Gastrocnemius medialis (tissue), 4 donors: Measurements from ENCODE around the gene TFB1M. TPM values are rescaled to one million over a fixed set of nuclear protein-coding genes. Genes with fewer than 3 reads are reported as not detected.
"Not testable (repeated sequence)": the region's sequence is repeated elsewhere in the genome, so short reads cannot be mapped to it uniquely, and the experiment has no call there.

Experiments used
- ATAC-seq, 2 donors: fragments of 150-250 bp; one replicate each; pipeline ENCODE4 v1.9.1; 2016
- DNase-seq, 2 donors: peaks; one replicate each; pipeline ENCODE4 v3.0.0-alpha.2; 2019
- H3K27ac ChIP-seq, 4 donors: fragments of 200-600 bp; sonication (generic); 1 replicate in 1 of 4; 2 replicates in 3 of 4; pipeline ENCODE4 v1.5.1; 2016 to 2018; ENCODE audit warnings: mild to moderate bottlenecking in 2 of 4, moderate library complexity in 1 of 4
- H3K27me3 ChIP-seq, 3 donors: fragments of 200-600 bp; sonication (generic) in 2 of 3; 1 replicate in 1 of 3; 2 replicates in 2 of 3; pipeline versions ENCODE4 v1.5.1 to v1.6.0; 2016 to 2019; ENCODE audit warnings: mild to moderate bottlenecking in 1 of 3, moderate library complexity in 1 of 3
- H3K36me3 ChIP-seq, 2 donors: fragments of 200-600 bp; sonication (generic) in 1 of 2; one replicate each; pipeline ENCODE4 v1.5.1; 2017 to 2018
- H3K4me1 ChIP-seq, 2 donors: fragments of 200-600 bp; sonication (generic) in 1 of 2; one replicate each; pipeline ENCODE4 v1.5.1; 2016 to 2017; ENCODE audit warnings: mild to moderate bottlenecking in 2 of 2
- H3K4me3 ChIP-seq, 4 donors: fragments of 200-600 bp; sonication (generic) in 3 of 4; 1 replicate in 1 of 4; 2 replicates in 3 of 4; pipeline ENCODE4 v1.5.1; 2016 to 2019; ENCODE audit warnings: mild to moderate bottlenecking in 2 of 4
- H3K9me3 ChIP-seq, 3 donors: fragments of 200-600 bp; sonication (generic) in 2 of 3; 1 replicate in 1 of 3; 2 replicates in 2 of 3; pipeline ENCODE4 v1.5.1; 2016 to 2019
- CTCF ChIP-seq, 5 experiments: fragments of 450-650 bp in 3 of 5; fragments of 200-600 bp in 2 of 5; sonication (generic) in 2 of 5; IDR thresholded peaks in 4 of 5; conservative IDR thresholded peaks in 1 of 5; 1 replicate in 4 of 5; 2 replicates in 1 of 5; pipeline ENCODE4 v1.5.1; 2016 to 2019; ENCODE audit warnings: antibody characterized with exemption in 5 of 5, mild to moderate bottlenecking in 3 of 5, moderate library complexity in 3 of 5
- POLR2A ChIP-seq, 2 donors: fragments of 450-650 bp; IDR thresholded peaks; one replicate each; pipeline ENCODE4 v1.6.1; 2017; ENCODE audit warnings: antibody characterized with exemption in 2 of 2, mild to moderate bottlenecking in 2 of 2, moderate library complexity in 2 of 2
- in situ Hi-C, 4 donors: fragments of 200-750 bp; cut with MboI; loops; one replicate each; pipeline versions ENCODE4 v1.15.0 to v1.8.0; 2017; ENCODE audit warnings: low sequenced_read_pairs in 4 of 4
- intact Hi-C: fragments of 100-400 bp; cut with DNase I; formaldehyde crosslinking; loops from one replicate; pipeline ENCODE4 v1.15.1; 2023; ENCODE audit warnings: low total_unique reads
- total RNA-seq, 4 donors: library from RNA; depleted of rRNA; stranded (reverse); fragments of >200 nt; gene quantifications; one replicate each; pipeline versions ENCODE4 v1.1.0 to v1.2.3, GENCODE V29; 2016

Gene TFB1M
- total RNA-seq, 4 donors from 2014 or later = 13.4 to 34.4 (median 29.2) TPM

GRCh38 chr6:155316419-155316818 lies 2.1 kb upstream of the TFB1M start:
- Histone ChIP-seq H3K27me3 (no peaks in the 10 kb centered on the region), H3K36me3 (no peaks in the 10 kb centered on the region), H3K4me3 (no peak overlapping the region), H3K9me3 (no peaks in the 10 kb centered on the region), H3K27ac (peak overlapping the region in 2 of 4 donors; percentile 87 to 93), H3K4me1 (peaks cover 3 to 11% of the 10 kb centered on the region in 2 donors)
- no peak for TF ChIP-seq POLR2A (IDR thresholded peaks at IDR 0.05)
- TF ChIP-seq CTCF (IDR thresholded peaks at IDR 0.05 in 4 of 5, conservative IDR thresholded peaks at IDR 0.05 in 1 of 5) = no peak
- no peak for DNase-seq
- no peak for ATAC-seq
- intact Hi-C loops (loop anchor here (5.0 to 10.0 kb wide), 4 partner anchors 139 to 1928 kb away; partner anchors contain the start of gene ARID1B), in situ Hi-C loops (loop anchor here in 1 of 4 donors (25.0 kb wide), 1 partner anchor 1471 kb away; the partner anchor contains the start of gene ARID1B)

GRCh38 chr6:155315516-155315871 lies 1.2 kb upstream of the TFB1M start:
- intact Hi-C loops (loop anchor here (5.0 to 10.0 kb wide), 4 partner anchors 138 to 1929 kb away; partner anchors contain the start of gene ARID1B), in situ Hi-C loops (loop anchor here in 1 of 4 donors (25.0 kb wide), 1 partner anchor 1472 kb away; the partner anchor contains the start of gene ARID1B)
- peaks cover 0 to 8% of the 10 kb centered on the region in 2 donors for H3K36me3 ChIP-seq
- ATAC-seq (peak in 1 of 2 donors; percentile 15), DNase-seq (no peak)
- H3K9me3 ChIP-seq = no peaks in the 10 kb centered on the region
- H3K4me1 ChIP-seq = peaks cover 3 to 11% of the 10 kb centered on the region in 2 donors
- H3K27ac ChIP-seq = peak overlapping the region; percentile 87 to 93 (median 91)
- H3K27me3 ChIP-seq = no peaks in the 10 kb centered on the region
- peak overlapping the region; percentile 84 to 95 (median 88) for H3K4me3 ChIP-seq
- TF ChIP-seq CTCF (IDR thresholded peaks at IDR 0.05 in 4 of 5, conservative IDR thresholded peaks at IDR 0.05 in 1 of 5) (no peak), POLR2A (IDR thresholded peaks at IDR 0.05) (no peak)

- peaks cover 3 to 11% of the 10 kb centered on the region in 2 donors for H3K4me1 ChIP-seq
- intact Hi-C loops (loop anchor here (1.0 to 10.0 kb wide), 7 partner anchors 63 to 1930 kb away; partner anchors contain the start of genes ARID1B and SCAF8), in situ Hi-C loops (loop anchor here in 1 of 4 donors (25.0 kb wide), 1 partner anchor 1472 kb away; the partner anchor contains the start of gene ARID1B)
- H3K36me3 ChIP-seq = peaks cover 0 to 14% of the 10 kb centered on the region in 2 donors
- peak overlapping the region; percentile 87 to 93 (median 91) for H3K27ac ChIP-seq
- TF ChIP-seq CTCF (IDR thresholded peaks at IDR 0.05 in 4 of 5, conservative IDR thresholded peaks at IDR 0.05 in 1 of 5) = no peak
- peak in 1 of 2 donors; percentile 72 for TF ChIP-seq POLR2A (IDR thresholded peaks at IDR 0.05)
- H3K4me3 ChIP-seq = peak overlapping the region; percentile 84 to 95 (median 88)
- H3K27me3 ChIP-seq = no peaks in the 10 kb centered on the region
- peak; percentile 65 to 84 for DNase-seq
- ATAC-seq = peak; percentile 88 to 89
- H3K9me3 ChIP-seq = no peaks in the 10 kb centered on the region
These were observed 660 bp upstream of the TFB1M start for GRCh38 chr6:155314773-155315515.

- DNase-seq (no peak), ATAC-seq (peak in 1 of 2 donors; percentile 4)
- peaks cover 3 to 11% of the 10 kb centered on the region in 2 donors for H3K4me1 ChIP-seq
- in situ Hi-C loops (loop anchor here in 1 of 4 donors (25.0 kb wide), 1 partner anchor 1474 kb away; the partner anchor contains the start of gene ARID1B), intact Hi-C loops (loop anchor here (1.0 to 10.0 kb wide), 6 partner anchors 61 to 1931 kb away; partner anchors contain the start of genes ARID1B and SCAF8)
- H3K27me3 ChIP-seq = no peaks in the 10 kb centered on the region
- H3K36me3 ChIP-seq = peaks cover 0 to 21% of the 10 kb centered on the region in 2 donors
- peak overlapping the region; percentile 87 to 93 (median 91) for H3K27ac ChIP-seq
- TF ChIP-seq POLR2A (IDR thresholded peaks at IDR 0.05) (no peak), CTCF (IDR thresholded peaks at IDR 0.05 in 4 of 5, conservative IDR thresholded peaks at IDR 0.05 in 1 of 5) (no peak)
- peak overlapping the region; percentile 84 to 95 (median 88) for H3K4me3 ChIP-seq
- no peaks in the 10 kb centered on the region for H3K9me3 ChIP-seq
These were observed 637 bp downstream of the TFB1M start for GRCh38 chr6:155313602-155314091.

- Histone ChIP-seq H3K36me3 (peaks cover 0 to 24% of the 10 kb centered on the region in 2 donors), H3K4me1 (peaks cover 3 to 11% of the 10 kb centered on the region in 2 donors), H3K4me3 (peak overlapping the region in 2 of 4 donors; percentile 88 to 95), H3K27ac (peak overlapping the region in 3 of 4 donors; percentile 4 to 92 (median 87))
- in situ Hi-C loops (loop anchor here in 1 of 4 donors (25.0 kb wide), 1 partner anchor 1474 kb away; the partner anchor contains the start of gene ARID1B), intact Hi-C loops (loop anchor here (5.0 to 10.0 kb wide), 5 partner anchors 61 to 1932 kb away; partner anchors contain the start of genes ARID1B and SCAF8)
- ATAC-seq, H3K9me3 ChIP-seq, DNase-seq, H3K27me3 ChIP-seq: not testable (repeated sequence)
These were observed 1.3 kb downstream of the TFB1M start for GRCh38 chr6:155312950-155313349.
